Measurements from ENCODE around the gene SHC1.

The SHC1 gene

DNA sequence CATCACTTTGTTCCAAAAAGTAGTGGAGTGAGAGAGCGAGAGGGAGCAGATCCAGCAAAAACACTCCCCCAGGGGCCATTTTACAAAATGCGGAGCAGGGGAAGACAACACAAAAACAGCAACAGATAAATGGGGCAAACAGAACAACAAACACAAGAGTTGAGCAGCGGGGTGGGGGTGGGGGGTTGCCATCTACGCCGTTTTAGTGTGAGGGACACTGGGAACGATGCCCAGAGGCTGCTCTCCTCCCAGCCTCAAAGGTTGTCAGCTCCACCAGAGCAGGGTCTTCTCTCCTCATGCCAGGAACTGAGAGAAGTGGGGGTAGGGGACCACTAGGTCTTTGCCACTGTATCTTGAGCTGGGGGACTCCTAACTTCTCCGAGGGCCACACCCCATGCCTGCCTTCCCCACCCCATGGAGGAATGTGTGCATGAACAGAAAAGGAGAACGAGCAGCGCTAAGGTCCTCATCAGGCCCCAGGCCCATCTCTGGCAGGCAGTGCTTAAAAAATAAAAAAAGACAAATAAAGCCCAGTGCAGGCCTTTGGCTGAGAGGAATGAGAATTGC lies 13.4 kb downstream of the SHC1 start:
- no peak for DNase-seq (ENCODE audit: low read depth, low spot score)

DNA sequence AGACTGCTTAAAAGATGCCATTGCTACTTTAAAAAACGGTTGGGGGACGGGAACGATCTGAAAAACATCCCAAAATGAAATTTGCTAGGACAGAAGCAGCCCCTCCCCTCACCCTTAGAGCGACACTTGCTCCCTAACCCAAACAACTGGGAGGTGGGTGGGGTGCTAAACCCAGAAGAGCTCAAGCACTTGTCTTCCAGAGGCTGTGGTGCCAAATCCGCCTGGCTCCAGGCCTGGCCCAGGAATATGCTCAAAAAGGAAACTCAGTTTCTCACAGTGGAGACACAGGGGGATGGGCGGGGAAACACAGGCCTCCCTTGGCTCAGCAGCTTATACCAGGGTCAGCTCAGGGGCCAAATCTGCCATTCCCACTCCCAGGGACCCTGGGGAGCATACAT lies 14.0 kb downstream of the SHC1 start:
- no peak for DNase-seq (ENCODE audit: low read depth, low spot score)

DNA sequence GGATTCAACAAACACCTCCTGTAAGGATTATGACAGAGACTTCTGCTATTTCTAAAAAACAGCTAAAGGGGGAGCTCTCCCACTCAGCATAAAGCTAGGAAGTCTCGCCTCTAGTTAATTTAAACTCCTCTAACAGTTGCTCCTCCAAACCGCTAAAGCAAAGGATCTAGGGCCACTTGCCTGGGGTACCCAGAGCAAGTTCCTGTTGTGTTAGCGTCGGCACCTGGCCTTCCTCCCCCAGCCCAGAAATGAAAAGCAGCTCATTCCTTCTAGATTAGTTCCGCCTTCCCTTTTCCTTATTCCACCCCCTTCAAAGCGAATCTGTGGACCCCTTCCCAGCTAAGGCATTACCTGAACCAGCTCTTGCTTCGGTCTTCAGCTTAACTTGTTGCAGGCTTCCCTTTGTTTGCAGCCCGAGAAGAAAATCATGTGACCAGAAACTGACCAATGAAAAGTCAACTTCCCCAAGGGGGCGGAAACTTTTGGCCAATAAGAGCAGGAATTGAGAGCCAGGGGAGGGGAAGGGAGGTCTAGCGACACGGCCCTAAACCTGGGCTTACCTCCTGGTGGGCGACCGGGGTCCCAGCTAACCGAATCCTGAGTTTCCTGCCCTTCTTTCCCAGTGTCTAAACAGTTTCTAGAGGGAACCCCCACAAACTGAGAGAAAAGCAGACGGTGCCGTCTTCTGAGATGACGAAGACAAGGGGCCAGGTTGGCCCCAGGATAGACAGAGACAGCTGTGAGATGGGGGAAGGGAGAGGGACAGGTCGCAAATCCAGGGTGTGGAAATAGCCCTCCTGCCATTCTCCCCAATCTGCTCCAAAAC lies 14.6 kb downstream of the SHC1 start, which contains the start of gene PBXIP1:
Gene PBXIP1, minus strand, starts transcription at position 382 of the 826 bp plus-strand sequence. CDS start 2,378 bp downstream, outside the sequence.
- peak; percentile 71 for DNase-seq (ENCODE audit: low read depth, low spot score)

DNA sequence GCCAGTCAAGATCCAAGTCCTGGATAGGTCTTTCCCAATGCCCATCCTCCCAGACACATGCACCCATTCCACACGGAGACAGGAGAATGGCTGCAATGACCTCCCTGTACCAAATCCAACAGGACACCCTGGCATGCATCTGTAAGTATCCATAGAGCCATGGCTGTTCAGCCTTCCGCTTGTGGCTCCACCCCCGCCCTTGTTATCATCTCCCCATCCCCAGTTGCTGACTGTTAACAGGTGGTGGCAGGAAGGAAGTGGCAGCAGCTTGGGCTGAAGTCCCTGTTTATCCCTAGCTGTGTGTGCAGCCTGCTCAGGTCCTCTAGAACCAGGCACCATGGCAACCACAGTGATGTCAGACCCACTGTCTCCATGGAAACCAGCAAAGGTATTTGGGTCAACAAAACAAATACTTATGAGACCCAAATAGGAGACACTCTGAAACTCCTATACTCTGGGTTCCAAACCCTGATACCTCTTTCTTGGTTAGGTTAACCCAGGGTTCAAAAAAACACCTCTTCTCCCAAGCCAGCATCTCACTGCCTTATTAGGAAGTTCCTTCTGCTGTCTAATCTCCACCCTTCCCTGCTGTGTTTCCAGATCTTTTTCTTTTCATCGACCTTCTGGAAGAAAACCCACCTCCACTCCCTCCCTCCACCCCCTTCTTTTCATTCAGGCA lies 15.4 kb downstream of the SHC1 start:
- DNase-seq (ENCODE audit: low read depth, low spot score) = peak; percentile 88

DNA sequence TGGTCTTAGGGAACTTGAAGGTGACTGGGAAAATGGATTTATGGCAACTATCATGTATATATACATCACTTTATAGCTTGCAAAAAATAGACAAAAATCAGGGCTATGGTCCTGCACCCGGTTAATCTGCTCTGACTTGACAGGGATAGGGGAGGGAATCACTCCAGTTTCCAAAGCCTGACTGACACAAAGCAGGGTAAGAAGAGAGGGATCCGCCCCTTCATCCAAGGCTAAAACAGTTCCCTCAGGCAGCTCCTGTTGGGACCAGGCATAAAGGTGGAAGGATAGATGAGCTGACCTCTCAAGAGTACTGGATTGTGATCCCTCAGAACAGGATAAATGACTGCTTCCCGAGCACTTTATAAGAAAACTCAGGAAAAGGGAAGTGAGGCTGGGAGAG lies 16.0 kb downstream of the SHC1 start:
- no peak for DNase-seq (ENCODE audit: low read depth, low spot score)

DNA sequence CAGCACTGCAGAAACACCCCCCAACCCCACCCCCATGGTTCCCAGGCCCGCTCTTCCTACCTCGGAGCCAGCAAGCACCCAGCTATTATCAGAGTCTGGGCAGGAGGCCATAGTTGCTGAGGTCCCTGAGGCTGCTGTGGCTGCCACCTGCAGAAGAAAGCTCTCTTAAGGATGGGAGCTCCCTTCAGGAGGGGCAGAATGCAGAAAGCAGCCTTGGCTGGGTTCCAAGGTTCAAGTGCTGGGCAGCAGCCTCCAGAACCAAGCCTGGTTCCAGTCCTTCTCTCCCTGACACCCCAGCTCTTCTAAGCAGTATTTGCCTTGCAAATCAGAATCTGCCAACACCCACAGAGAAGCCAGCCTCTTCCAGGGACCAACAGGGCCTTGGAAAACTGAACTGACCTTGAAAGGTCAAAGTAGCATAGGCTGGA lies 16.9 kb downstream of the SHC1 start:
- no peak for DNase-seq (ENCODE audit: low read depth, low spot score)

DNA sequence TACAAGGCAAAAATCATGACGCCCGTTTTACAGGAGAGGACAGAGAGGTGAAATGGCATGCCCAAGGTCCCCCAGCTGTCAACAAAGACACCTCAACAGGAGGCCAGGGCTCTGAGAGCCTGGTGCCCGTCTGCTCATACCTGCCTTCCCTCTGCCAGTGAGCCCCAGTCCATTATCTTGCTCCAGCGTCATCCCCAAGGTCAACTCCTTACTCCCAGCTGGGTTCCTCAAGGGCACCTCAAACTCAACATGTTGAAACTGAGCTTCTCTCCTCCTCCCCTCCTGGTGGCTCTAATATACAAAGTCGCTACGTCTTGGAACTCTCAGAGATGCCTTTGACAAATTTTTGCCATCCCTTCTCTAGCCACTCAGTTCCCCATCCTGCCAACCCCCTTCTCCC lies 17.9 kb downstream of the SHC1 start:
- DNase-seq (ENCODE audit: low read depth, low spot score) = no peak

DNA sequence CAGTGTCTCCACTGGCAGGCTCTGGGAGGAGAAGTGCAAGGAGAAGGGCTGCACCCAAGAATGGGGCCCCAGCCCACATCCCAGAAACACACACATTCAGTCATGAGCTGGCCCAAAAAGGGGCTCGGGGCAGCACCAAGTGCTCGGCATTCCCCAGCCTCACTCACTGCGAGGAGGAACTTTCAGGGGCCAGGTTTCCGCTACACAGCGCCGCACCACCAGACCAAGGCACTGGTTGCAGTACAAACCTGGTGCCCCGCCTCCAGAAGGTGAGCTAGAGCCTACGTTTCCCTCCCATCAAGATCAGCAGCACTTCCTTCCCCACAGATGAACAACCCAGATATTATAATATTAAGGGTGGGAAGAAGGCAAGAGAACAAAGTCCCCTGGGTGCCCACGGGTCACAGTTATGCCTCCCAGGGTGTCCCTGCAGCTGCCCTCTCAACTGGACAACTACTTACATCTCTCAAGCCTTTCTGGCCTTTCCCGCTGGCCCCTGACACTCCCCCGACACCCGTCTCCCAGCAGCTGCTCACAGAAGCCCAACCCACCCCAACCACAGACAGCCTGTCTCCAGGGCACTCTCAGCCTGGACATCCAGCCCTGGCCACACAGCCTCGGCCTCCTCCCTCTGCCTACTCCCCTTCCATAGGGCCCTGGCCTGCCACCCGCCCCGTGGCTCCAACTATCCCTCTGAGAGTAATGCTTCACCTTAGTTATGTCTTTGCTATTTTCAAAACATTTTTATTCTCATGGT lies 18.5 kb downstream of the SHC1 start:
- DNase-seq (ENCODE audit: low read depth, low spot score) = peak; percentile 42

DNA sequence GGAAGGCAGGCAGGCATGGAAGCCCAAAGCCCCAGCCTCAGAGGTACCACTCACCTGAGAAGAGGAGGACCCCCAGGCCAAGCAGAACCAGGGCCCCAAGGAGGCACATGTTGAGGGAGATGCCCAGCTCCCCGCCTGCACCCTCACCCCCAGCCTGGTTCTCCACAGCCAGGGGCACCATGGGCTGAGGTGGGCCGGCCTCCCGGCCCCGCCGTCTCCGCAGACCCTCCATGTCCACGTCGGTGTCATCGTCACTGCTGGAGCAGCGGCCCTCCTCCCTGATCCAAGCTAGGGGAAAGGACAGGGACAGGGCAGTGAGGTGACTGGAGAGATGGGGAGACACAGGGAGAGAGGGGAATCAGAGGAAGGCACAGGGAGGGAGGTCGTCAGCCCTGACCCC lies 22.5 kb downstream of the SHC1 start:
- DNase-seq (ENCODE audit: low read depth, low spot score) = no peak

DNA sequence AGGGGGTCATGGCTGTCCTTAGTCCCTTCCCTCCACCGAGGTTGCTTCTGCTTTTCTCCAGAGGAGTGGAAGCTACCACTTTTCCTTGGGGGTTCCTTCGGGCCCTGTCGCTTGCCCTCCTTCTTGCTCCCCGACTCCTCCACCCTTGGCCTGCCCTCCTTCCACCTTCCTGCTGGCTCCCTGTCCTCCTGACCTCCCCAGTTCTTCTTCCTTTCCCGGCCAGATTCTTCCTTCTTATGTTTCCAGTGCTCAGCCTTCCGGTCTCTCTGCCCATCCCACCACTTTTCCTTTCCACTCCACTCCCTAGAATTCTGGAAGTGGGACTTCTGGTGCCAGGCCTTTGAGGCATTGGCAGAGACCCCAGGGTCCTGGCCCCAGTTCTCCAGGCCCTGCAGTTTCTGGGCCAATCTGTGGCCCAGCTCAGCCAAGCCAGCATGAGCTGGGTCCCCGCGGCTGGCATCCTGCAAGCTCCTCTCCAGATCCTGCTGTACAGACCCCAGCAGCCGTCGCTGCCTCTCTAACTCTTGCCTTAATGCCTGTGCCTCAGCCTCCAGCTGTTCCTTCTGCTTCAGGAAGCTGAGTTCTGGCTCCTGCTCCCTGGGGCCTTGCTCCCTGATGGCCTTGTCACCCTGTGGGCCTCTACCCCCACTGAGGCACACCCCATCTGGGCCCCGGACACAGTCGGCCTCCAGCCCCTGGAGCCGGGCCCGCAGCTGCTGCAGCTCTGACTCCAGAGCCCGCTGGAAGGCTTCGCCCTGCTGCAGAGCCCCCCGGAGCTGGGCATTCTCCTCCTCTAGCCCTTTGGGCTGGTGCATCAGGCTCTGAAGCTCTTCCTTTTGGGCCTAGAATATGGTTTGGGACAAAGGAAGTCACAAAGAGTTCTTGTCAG lies 24.3 kb downstream of the SHC1 start:
- DNase-seq (ENCODE audit: low read depth, low spot score) = no peak

DNA sequence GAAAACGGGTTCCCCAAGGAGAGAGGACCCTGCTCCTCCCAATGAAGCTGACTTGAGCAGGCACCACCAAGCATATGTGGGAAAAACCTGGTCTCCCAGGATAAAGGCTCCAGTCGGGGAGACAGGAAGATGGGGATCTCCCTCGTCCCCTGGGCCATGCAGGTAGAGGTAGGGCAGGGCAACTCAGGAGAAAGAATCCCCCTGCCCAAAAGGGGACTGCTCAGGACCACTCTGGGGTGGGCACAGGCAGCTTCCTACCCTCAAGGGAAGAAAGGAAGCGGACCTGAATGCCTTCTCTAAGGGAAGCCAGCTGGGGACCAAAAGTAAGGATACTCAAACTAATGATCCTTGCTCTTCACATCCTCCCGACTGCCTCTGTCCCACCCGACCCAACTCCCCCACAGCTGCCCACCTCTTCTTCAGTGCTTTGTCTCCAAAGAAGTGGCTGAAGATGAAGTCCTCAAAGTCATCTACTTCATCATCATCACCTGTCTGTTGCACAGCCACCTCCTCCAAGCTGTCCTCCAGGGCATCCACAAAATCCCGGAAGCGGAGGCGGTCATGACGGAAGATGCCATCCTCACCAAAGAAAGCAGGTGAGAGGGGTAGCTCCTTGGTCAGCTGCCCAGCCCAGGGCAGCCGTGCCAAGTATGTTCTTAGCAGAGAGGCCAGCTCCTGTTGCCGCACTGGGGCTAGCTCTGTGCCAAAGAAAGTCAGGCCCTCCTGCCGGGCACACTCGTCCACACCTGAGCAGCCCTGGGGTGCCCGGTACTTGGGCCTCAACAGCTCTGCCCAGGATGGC lies 25.2 kb downstream of the SHC1 start:
- DNase-seq (ENCODE audit: low read depth, low spot score) = no peak

DNA sequence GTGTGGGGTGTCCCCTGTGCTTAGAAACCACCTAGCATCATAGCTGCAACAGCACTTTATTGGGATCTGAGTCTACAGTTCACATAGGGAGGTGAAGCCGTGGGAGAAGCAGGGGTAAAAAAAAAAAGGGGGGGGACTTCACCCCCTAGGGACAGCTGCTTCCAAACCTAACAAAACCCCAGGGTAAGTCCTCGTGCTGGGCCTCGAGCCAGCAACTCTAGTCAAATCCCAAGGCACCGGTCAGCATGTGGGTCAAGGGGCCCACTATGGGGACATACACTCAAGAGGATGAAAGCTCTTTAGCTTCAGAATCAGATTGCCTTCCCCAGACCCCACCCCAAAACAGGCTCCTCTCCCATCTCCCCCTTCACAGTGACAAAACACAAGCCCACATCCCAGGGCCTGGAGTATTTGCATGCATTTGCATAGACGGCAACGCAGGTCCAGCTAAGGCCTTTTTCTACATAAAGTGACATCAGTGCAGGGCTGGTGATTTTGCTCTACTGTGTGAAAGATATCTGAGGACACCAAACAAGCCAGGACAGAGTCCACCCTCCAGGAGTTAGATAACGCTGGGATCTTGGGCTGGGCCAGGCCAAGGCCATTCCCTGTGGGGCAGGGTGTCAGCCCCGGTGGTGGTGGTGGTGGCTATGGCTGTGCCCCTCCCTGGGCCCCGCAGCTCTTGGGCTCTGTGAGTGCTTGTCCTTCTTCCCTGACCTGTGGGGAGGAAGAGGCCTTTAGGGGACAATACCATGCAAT lies 26.0 kb downstream of the SHC1 start:
- DNase-seq (ENCODE audit: low read depth, low spot score) = no peak

DNA sequence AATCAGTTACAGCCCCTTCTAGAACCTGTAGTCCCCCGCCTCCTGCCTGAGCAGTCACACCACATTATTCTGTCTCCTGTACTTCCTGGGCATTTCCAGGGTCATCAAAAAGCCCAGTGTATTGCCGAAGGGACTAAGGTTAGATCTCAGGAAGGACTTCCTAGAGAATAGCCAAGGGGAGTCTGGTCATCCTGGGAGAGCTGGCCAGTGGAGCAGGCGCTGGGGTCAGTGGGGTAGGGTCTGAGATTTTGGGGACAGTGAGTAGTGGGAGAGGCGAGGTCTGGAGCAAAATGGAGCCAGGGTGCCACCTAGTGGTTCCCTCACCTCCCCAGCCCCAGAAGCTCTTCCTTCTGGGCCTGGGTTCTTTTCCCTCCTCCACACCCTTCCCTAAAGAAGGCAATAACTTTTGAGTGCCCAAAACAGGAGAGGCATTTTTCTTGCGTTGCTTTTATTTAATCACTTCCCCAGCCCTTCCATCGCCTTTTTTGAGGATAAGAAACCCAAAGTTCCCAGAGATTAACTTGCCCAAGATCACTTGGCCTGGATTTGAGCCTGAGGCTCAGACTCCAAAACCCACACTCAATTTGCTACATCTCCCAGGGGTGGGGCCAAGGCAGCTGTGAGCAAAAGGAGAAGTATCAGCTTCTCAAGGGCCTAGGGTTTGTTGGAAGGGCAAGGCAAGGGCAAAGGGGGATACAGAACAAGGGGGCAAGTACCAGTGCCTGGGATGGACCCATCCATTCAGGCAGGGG lies 26.7 kb downstream of the SHC1 start:
- DNase-seq (ENCODE audit: low read depth, low spot score) = no peak

DNA sequence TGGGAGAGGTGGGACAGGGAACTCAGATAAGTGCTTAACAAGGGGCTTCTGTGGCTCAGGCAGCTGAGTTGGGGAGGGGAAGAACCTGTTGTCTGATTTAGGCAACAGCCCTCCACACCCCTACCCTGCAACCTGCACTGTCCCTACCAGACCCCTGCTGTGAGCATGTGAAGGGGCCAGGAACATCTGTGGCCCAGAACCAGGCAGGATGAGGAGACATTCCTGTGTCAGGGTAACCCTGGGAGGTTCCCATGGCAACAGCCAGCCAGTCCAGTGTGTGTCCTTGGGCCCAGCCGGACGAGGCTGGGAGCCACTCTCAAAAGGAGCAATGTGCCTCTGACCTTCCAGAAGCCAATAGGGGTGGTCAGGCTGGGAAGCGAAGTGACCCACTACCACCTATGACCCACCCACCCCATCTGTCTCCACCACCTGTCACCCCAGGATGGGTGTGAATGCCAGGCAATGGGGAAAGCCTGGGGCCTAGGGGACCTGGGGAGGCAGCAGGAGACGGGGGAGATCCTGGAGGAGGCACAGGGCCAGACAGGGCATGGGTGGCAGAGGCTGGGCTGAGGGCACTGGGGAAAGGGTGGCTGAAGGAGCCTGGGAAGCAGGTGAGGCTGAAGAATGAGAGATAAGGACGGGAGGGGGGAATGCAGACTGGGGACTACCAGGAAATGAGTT lies 29.1 kb downstream of the SHC1 start:
- no peak for DNase-seq (ENCODE audit: low read depth, low spot score)

DNA sequence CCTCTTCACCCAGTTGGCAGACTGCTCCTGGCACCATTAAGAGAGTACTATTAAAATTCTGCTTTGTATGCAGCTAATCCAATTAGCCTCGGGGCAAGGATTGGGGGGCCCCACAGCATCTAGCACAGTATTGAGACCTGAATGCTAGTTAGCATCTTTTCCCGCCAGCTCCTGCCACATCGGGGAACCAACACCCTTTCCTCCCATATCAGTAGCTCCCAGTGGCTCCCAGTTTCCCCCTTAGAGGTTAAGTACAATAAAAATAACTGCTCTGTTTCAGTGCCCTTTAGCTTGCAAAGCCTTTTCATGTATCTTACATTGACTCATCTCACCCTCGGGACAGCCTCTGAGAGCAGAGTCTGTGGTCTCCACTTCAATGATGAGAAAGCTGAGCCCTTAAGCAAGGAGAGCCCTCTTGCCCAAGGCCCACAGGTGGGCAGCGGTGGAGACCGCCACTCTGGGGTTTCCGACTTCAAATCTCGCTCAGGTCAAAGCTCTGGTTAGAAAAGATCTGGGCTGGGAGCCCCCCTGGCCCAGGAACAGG lies 29.8 kb downstream of the SHC1 start:
- no peak for DNase-seq (ENCODE audit: low read depth, low spot score)

DNA sequence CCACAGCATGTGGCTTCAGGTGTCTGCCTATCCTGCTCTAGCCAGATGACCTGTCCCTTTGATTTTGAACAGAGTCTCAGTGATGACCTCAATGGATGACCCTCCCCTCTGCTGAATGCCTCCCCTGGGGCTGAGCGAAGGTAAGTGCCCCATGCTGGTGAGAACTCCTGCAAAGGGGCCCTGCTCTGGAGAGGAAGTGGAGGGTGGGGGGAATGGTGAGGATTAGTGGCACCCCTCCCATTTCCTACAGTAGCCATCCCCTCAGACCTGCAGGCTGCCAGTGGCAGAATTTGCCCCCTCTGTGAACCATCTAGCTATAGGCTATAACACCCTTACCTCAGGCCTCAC lies 30.4 kb downstream of the SHC1 start:
- DNase-seq (ENCODE audit: low read depth, low spot score) = no peak

DNA sequence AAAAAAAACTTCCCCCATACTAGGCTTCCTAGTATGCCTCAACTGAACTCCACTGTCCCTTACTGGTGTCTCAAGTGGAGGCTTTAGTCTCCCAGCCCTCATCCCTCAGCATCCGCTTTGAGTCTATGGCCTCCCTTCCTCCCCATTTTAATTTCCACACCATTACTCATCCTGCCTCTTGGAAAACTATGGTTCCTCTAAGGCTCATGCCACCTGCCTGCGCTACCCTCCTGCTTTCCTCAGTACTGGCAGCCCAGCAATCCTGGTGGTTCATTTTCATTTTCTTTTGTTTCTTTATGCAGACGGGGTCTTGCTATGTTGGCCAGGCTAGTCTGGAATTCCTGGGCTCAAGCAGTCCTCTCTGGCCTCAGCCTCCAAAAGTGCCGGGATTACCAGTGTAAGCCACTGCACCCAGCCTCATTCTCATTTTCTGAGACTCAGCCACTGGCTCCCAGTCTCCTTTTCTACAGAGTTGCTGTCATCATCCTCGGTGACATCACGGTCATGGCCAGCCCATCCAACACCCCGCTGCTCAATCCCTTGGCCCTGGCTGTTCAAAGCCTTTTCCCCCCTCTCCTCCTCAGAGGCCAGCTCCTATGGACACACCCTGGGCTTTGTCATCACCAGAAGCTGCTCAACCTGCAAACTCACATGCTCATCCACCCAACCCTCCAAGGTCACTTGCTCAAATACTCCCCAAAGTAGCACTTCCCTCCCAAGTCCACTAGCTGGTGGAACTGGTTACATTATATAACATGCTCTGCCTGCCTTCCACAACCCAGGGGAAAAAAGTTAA lies 31.7 kb downstream of the SHC1 start:
- DNase-seq (ENCODE audit: low read depth, low spot score) = no peak

All from activated CD4-positive, CD25-positive, alpha-beta regulatory T cell treated with anti-CD3 and anti-CD28 coated beads, Interleukin-2, amount 50 U/mL, for 16 hours (primary cell).